Measurements from ENCODE around the gene FREY1. TPM values are rescaled to one million over a fixed set of nuclear protein-coding genes. Genes with fewer than 3 reads are reported as not detected.

FREY1 gene
- total and polyA plus RNA-seq, 2 donors (not counting 1 experiment from before 2014, with no cell fraction given), result 0.82 to 6.6 TPM

DNA sequence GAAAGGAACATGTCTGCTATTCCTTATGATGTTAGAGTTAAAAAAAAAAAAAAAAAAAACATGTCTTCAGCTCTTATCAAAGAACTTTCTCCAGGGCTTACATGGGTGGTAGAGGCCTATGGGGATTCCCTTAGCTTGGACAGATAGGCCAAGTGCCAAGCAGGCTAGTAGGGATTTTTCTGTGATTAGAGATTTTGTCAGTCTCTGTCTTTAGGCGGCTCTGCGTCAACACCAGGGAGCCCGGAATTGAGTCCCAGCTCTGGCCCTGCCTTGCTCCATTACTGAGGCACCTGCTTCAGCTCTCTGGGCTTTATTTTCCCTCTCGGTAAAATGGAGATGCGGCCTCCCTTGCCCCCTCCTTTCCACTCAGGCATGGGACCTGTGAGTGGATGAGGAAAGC is 46.7 kb downstream of the FREY1 start:
- Histone ChIP-seq H3K27me3 (replicated peaks in 1 of 4; ENCODE audit: control extremely low read depth in 1 of 4, control insufficient read depth in 3 of 4, insufficient read depth in 4 of 4, low read length in 3 of 4) (no peaks in the 10 kb centered on the region), H3K4me3 (ENCODE audit: control extremely low read depth in 1 of 5, extremely low read depth in 1 of 5, insufficient read depth in 1 of 5, low read depth in 2 of 5, low read length in 4 of 5) (no peak overlapping the region), H3K79me2 (ENCODE audit: control insufficient read depth, insufficient read depth, low read length) (peaks cover 28% of the 10 kb centered on the region), H4K20me1 (ENCODE audit: control insufficient read depth, insufficient read depth, low read length, poor library complexity, severe bottlenecking) (peaks cover 55% of the 10 kb centered on the region), H2AFZ (ENCODE audit: insufficient read depth, low read depth, low read length, poor library complexity, severe bottlenecking) (no peak overlapping the region), H3K9me3 (ENCODE audit: control extremely low read depth in 1 of 3, control insufficient read depth in 2 of 3, insufficient read depth in 1 of 3, low read length in 2 of 3) (no peaks in the 10 kb centered on the region), H3K4me2 (replicated peaks; ENCODE audit: low read depth, low read length, poor library complexity, severe bottlenecking) (no peak overlapping the region), H3K27ac (ENCODE audit: low read length in 2 of 2) (no peak overlapping the region), H3K36me3 (replicated peaks in 1 of 2; ENCODE audit: control extremely low read depth in 1 of 2, control insufficient read depth in 1 of 2, extremely low read depth in 1 of 2, insufficient read depth in 2 of 2, low read length in 1 of 2) (peaks cover 6 to 95% of the 10 kb centered on the region in 2 experiments), H3K9ac (ENCODE audit: low read length) (no peak overlapping the region), H3K4me1 (ENCODE audit: control insufficient read depth in 2 of 2, insufficient read depth in 2 of 2, low read length in 2 of 2) (no peaks in the 10 kb centered on the region)
- DNase-seq, result no peak
- no peak for ATAC-seq (ENCODE audit: low read depth)
- Mint-ChIP-seq H3K4me3 (no peak overlapping the region), H3K9me3 (ENCODE audit: insufficient read depth) (no peaks in the 10 kb centered on the region), H3K4me1 (no peaks in the 10 kb centered on the region), H3K27ac (no peak overlapping the region), H3K27me3 (no peaks in the 10 kb centered on the region)
- intact Hi-C loops (cut with micrococcal nuclease), result no loop called here
- WGBS (ENCODE audit: insufficient coverage), result 100% methylated on average over 3 of the region's 5 CpGs
- CTCF ChIA-PET, result interaction anchor here (0.7 to 1.4 kb wide), 5 partner anchors 11 to 135 kb away, joined by 3 to 6 read pairs (median 4); partner anchors contain the start of gene CRY2
- no peak for TF ChIP-seq EZH2 (IDR thresholded peaks at IDR 0.05; ENCODE audit: borderline replicate concordance, insufficient read depth, low read depth, low read length, poor library complexity, severe bottlenecking)
- TF ChIP-seq, protein P1, sequence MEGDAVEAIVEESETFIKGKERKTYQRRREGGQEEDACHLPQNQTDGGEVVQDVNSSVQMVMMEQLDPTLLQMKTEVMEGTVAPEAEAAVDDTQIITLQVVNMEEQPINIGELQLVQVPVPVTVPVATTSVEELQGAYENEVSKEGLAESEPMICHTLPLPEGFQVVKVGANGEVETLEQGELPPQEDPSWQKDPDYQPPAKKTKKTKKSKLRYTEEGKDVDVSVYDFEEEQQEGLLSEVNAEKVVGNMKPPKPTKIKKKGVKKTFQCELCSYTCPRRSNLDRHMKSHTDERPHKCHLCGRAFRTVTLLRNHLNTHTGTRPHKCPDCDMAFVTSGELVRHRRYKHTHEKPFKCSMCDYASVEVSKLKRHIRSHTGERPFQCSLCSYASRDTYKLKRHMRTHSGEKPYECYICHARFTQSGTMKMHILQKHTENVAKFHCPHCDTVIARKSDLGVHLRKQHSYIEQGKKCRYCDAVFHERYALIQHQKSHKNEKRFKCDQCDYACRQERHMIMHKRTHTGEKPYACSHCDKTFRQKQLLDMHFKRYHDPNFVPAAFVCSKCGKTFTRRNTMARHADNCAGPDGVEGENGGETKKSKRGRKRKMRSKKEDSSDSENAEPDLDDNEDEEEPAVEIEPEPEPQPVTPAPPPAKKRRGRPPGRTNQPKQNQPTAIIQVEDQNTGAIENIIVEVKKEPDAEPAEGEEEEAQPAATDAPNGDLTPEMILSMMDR (IDR thresholded peaks at IDR 0.05), result no peak
- POLR2A ChIA-PET, result no interaction called here

DNA sequence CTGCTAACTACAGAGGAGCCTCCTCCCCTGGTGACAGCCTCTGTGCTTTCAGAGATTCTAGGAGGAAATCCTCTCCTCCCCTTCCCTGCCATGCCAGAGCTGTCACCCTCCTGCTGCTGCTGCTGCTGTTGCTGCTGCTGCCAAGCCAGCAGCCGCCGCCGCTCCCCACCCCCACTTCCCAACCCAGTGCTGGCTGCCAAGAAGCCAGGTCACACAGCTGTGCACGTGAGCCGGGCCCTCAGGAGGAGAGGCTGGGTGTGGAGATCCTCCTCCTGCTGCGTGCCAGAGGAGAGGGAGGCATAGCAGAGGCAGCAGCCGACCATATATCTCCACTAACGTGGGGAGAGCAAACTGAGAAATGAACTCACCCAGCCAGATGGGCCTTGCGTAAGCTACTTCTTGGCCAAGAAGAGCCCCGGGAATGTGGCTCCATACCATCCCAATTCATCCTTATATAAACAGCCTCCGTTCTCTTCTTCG is 47.4 kb downstream of the FREY1 start:
- ChIA-PET POLR2A (no interaction called here), CTCF (interaction anchor here (0.7 to 1.6 kb wide), 6 partner anchors 12 to 135 kb away, joined by 3 to 6 read pairs (median 4); partner anchors contain the start of gene CRY2)
- Histone ChIP-seq H3K27ac (ENCODE audit: low read length in 2 of 2) (no peak overlapping the region), H3K36me3 (replicated peaks in 1 of 2; ENCODE audit: control extremely low read depth in 1 of 2, control insufficient read depth in 1 of 2, extremely low read depth in 1 of 2, insufficient read depth in 2 of 2, low read length in 1 of 2) (peaks cover 6 to 95% of the 10 kb centered on the region in 2 experiments), H3K27me3 (replicated peaks in 1 of 4; ENCODE audit: control extremely low read depth in 1 of 4, control insufficient read depth in 3 of 4, insufficient read depth in 4 of 4, low read length in 3 of 4) (no peaks in the 10 kb centered on the region), H3K9me3 (ENCODE audit: control extremely low read depth in 1 of 3, control insufficient read depth in 2 of 3, insufficient read depth in 1 of 3, low read length in 2 of 3) (no peaks in the 10 kb centered on the region), H3K4me1 (ENCODE audit: control insufficient read depth in 2 of 2, insufficient read depth in 2 of 2, low read length in 2 of 2) (no peaks in the 10 kb centered on the region), H3K4me2 (replicated peaks; ENCODE audit: low read depth, low read length, poor library complexity, severe bottlenecking) (no peak overlapping the region), H2AFZ (ENCODE audit: insufficient read depth, low read depth, low read length, poor library complexity, severe bottlenecking) (no peak overlapping the region), H4K20me1 (ENCODE audit: control insufficient read depth, insufficient read depth, low read length, poor library complexity, severe bottlenecking) (peaks cover 61% of the 10 kb centered on the region), H3K79me2 (ENCODE audit: control insufficient read depth, insufficient read depth, low read length) (peaks cover 34% of the 10 kb centered on the region), H3K4me3 (ENCODE audit: control extremely low read depth in 1 of 5, extremely low read depth in 1 of 5, insufficient read depth in 1 of 5, low read depth in 2 of 5, low read length in 4 of 5) (no peak overlapping the region), H3K9ac (ENCODE audit: low read length) (no peak overlapping the region)
- Mint-ChIP-seq H3K9me3 (ENCODE audit: insufficient read depth) (no peaks in the 10 kb centered on the region), H3K27ac (no peak overlapping the region), H3K4me1 (no peaks in the 10 kb centered on the region), H3K27me3 (no peaks in the 10 kb centered on the region), H3K4me3 (no peak overlapping the region)
- DNase-seq (no peak), ATAC-seq (ENCODE audit: low read depth) (no peak)
- intact Hi-C loops (cut with micrococcal nuclease), result no loop called here
- no peak for TF ChIP-seq EZH2 (IDR thresholded peaks at IDR 0.05; ENCODE audit: borderline replicate concordance, insufficient read depth, low read depth, low read length, poor library complexity, severe bottlenecking)
- TF ChIP-seq, protein P1 (IDR thresholded peaks at IDR 0.05), result no peak
- WGBS (ENCODE audit: insufficient coverage), result 95% methylated on average over 10 of the region's 12 CpGs

Measured in B cell (primary cell).